ENCODE data around the gene PAH. TPM values are rescaled to one million over a fixed set of nuclear protein-coding genes. Genes with fewer than 3 reads are reported as not detected.

Gene PAH
- total and polyA plus RNA-seq, 2 of the 4 experiments (the other 2 are of a cell fraction), result not detected

- no peak overlapping the region for H2BK15ac ChIP-seq (ENCODE audit: low read depth, low read length)
- DNase-seq (no peak), ATAC-seq (ENCODE audit: low read depth) (no peak)
- H4K91ac ChIP-seq (ENCODE audit: insufficient read depth, low read depth, low read length), result no peak overlapping the region
- H3K9me1 ChIP-seq (ENCODE audit: insufficient read depth, low read length), result no peaks in the 10 kb centered on the region
- intact Hi-C loops (cut with micrococcal nuclease) (no loop called here), in situ Hi-C loops (cut with MboI; ENCODE audit: low sequenced_read_pairs) (no loop called here), dilution Hi-C loops (cut with HindIII; ENCODE audit: low sequenced_read_pairs, unreplicated experiment) (no loop called here)
- H3K9me3 ChIP-seq (ENCODE audit: control insufficient read depth, insufficient read depth, low read length), result no peaks in the 10 kb centered on the region
- H2AK5ac ChIP-seq (ENCODE audit: low read depth, low read length), result no peak overlapping the region
- BruUV-seq (replicated peaks), result no TSS peak
- H2BK5ac ChIP-seq (ENCODE audit: low read depth, low read length, poor library complexity, severe bottlenecking), result no peak overlapping the region
- no peak overlapping the region for H3K27ac ChIP-seq (ENCODE audit: insufficient read depth, low read length)
- WGBS, 2 experiments (ENCODE audit: extremely low coverage in 2 of 2, insufficient read length in 1 of 2), result 7% methylated on average over 3 of the region's 12 CpGs; no CpG with 5 or more reads in 1 of the 2 experiments
- H2BK20ac ChIP-seq (ENCODE audit: low read depth, low read length), result no peak overlapping the region
- no peak overlapping the region for H2BK120ac ChIP-seq (ENCODE audit: low read depth, low read length)
- no peak for TF ChIP-seq RFX5 (IDR thresholded peaks at IDR 0.05; ENCODE audit: low read depth, low read length)
- no peak for TF ChIP-seq RCOR1 (IDR thresholded peaks at IDR 0.05; ENCODE audit: insufficient replicate concordance, low read length)
- TF ChIP-seq MXI1 (IDR thresholded peaks at IDR 0.05; ENCODE audit: borderline replicate concordance, low read depth, low read length), result no peak
- TF ChIP-seq MAFK (IDR thresholded peaks at IDR 0.05; ENCODE audit: low read depth, low read length), result no peak
- TF ChIP-seq RAD21 (IDR thresholded peaks at IDR 0.05; ENCODE audit: low read length), result no peak
- TF ChIP-seq, protein P1, sequence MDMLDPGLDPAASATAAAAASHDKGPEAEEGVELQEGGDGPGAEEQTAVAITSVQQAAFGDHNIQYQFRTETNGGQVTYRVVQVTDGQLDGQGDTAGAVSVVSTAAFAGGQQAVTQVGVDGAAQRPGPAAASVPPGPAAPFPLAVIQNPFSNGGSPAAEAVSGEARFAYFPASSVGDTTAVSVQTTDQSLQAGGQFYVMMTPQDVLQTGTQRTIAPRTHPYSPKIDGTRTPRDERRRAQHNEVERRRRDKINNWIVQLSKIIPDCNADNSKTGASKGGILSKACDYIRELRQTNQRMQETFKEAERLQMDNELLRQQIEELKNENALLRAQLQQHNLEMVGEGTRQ (IDR thresholded peaks at IDR 0.05; ENCODE audit: low read depth, low read length), result no peak
- no peak for TF ChIP-seq POLR2A (IDR thresholded peaks at IDR 0.05; ENCODE audit: low read depth, low read length)
- no peak for TF ChIP-seq CEBPB (IDR thresholded peaks at IDR 0.05; ENCODE audit: low read depth, low read length)
- TF ChIP-seq MAZ (IDR thresholded peaks at IDR 0.05; ENCODE audit: borderline replicate concordance, low read depth, low read length), result no peak
- no peak for TF ChIP-seq NFE2L2 (IDR thresholded peaks at IDR 0.05; ENCODE audit: low read depth, low read length)
- no peak for TF ChIP-seq BHLHE40 (IDR thresholded peaks at IDR 0.05; ENCODE audit: low read depth, low read length)
- POLR2A ChIA-PET (ENCODE audit: unreplicated experiment), result no interaction called here
- no peak overlapping the region for H3K4ac ChIP-seq (ENCODE audit: low read depth, low read length)
- no peak overlapping the region for H3K4me3 ChIP-seq (ENCODE audit: insufficient read depth, low read depth, low read length)
- no peak overlapping the region for H3K4me2 ChIP-seq (ENCODE audit: low read depth, low read length)
- H4K8ac ChIP-seq (ENCODE audit: low read depth in 2 of 2, low read length in 2 of 2), result no peak overlapping the region
- H3K79me1 ChIP-seq (ENCODE audit: low read depth in 1 of 2, low read length in 2 of 2), result no peaks in the 10 kb centered on the region
- no peaks in the 10 kb centered on the region for H3K4me1 ChIP-seq (ENCODE audit: control insufficient read depth, insufficient read depth, low read length)
- no peak overlapping the region for H3K14ac ChIP-seq (replicated peaks; ENCODE audit: low read depth, low read length)
- H3K23ac ChIP-seq (ENCODE audit: low read depth, low read length), result no peak overlapping the region
- no peak overlapping the region for H3K56ac ChIP-seq (ENCODE audit: extremely low read depth, insufficient read depth, low read length)
- H4K5ac ChIP-seq (ENCODE audit: low read depth, low read length), result no peak overlapping the region
- H3K27me3 ChIP-seq (ENCODE audit: control insufficient read depth, insufficient read depth, low read length), result peaks cover 18% of the 10 kb centered on the region
- H3K9ac ChIP-seq (ENCODE audit: low read depth, low read length), result no peak overlapping the region
- no peak overlapping the region for H2AK9ac ChIP-seq (replicated peaks; ENCODE audit: low read depth, low read length, poor library complexity)
- H3K36me3 ChIP-seq (ENCODE audit: control insufficient read depth, insufficient read depth, low read length), result no peaks in the 10 kb centered on the region
- H3K18ac ChIP-seq (ENCODE audit: low read depth, low read length), result no peak overlapping the region
- CTCF ChIA-PET, result no interaction called here
- no peak overlapping the region for H2AFZ ChIP-seq (replicated peaks; ENCODE audit: low read length, poor library complexity)
- no peaks in the 10 kb centered on the region for H4K20me1 ChIP-seq (ENCODE audit: insufficient read depth, low read length)
These were observed 49.3 kb upstream of the PAH start for GRCh38 chr12:102966200-102966863.

Measured in IMR-90 (cell line).